Measurements from ENCODE around the gene AMDHD2.
"Not testable (repeated sequence)": the region's sequence is repeated elsewhere in the genome, so short reads cannot be mapped to it uniquely, and the experiment has no call there.

DNA sequence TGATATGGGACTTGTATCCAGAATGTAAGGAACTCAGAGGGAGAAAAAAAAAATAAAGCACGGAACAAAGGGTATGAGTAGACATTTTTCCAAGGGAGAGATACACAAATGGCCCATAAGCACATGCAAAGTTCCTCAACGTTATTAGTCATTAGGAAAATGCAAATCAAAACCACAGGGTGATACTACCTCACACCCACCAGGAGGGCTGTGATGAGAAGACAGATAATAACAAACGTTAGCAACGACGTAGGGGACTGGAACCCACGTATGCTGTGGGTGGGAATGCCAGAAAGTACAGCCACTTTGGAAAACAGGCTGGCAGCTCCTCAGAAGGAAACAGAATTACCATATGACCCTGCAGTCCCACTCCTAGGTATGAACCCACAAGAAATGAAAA, 52.5 kb downstream of the AMDHD2 start:
- not testable (repeated sequence) for TF ChIP-seq EZH2phosphoT487 (IDR thresholded peaks at IDR 0.05; ENCODE audit: insufficient read depth, low read depth); EZH2 (IDR thresholded peaks at IDR 0.05; ENCODE audit: insufficient read depth, poor library complexity, severe bottlenecking)

Data from GM23248 (cell line).